Stimulated activated effector memory CD8-positive, alpha-beta T cell treated with anti-CD3 and anti-CD28 coated beads, Interleukin-12 subunit alpha, Interleukin-12 subunit beta, amount 100 ng/mL, for 72 hours (primary cell): ENCODE data around the gene PSORS1C1.
"Not testable (repeated sequence)": the region's sequence is repeated elsewhere in the genome, so short reads cannot be mapped to it uniquely, and the experiment has no call there.

Experiments used
- ATAC-seq: fragments of 150-1000 bp; cut with Tn5 transposase; 2 replicates; pipeline ENCODE4 v1.10.0; 2021
- DNase-seq, 2 donors: peaks; one replicate each; pipeline ENCODE4 v3.0.0; 2021 to 2022; ENCODE audit warnings: low spot score in 2 of 2
- H3K27ac Mint-ChIP-seq: one replicate; pipeline ENCODE4 v1.8.0; 2022; ENCODE audit warnings: mild to moderate bottlenecking, mixed read lengths
- H3K36me3 Mint-ChIP-seq: one replicate; pipeline ENCODE4 v1.8.0; 2022; ENCODE audit warnings: mild to moderate bottlenecking, mixed read lengths
- H3K4me1 Mint-ChIP-seq: one replicate; pipeline ENCODE4 v1.8.0; 2022; ENCODE audit warnings: mixed read lengths
- H3K4me3 Mint-ChIP-seq: one replicate; pipeline ENCODE4 v1.8.0; 2022; ENCODE audit warnings: mild to moderate bottlenecking, mixed read lengths
- H3K9me3 Mint-ChIP-seq: one replicate; pipeline ENCODE4 v1.8.0; 2022; ENCODE audit warnings: mixed read lengths

PSORS1C1 gene

GRCh38 chr6:31187780-31188194, 73.2 kb downstream of the PSORS1C1 start:
- H3K9me3 Mint-ChIP-seq, result no peaks in the 10 kb centered on the region
- peaks cover 12% of the 10 kb centered on the region for H3K4me1 Mint-ChIP-seq
- no peak overlapping the region for H3K4me3 Mint-ChIP-seq
- ATAC-seq (no peak), DNase-seq (no peak)
- peaks cover 6% of the 10 kb centered on the region for H3K36me3 Mint-ChIP-seq
- H3K27ac Mint-ChIP-seq, result no peak overlapping the region

- not testable (repeated sequence) for H3K27ac Mint-ChIP-seq, H3K9me3 Mint-ChIP-seq, DNase-seq, H3K36me3 Mint-ChIP-seq, ATAC-seq, H3K4me3 Mint-ChIP-seq
- peaks cover 12% of the 10 kb centered on the region for H3K4me1 Mint-ChIP-seq
Observed at GRCh38 chr6:31189223-31189622, 74.6 kb downstream of the PSORS1C1 start.
